NCI-H446 treated with DMSO at 0.1 percent for 48 hours (cell line): Measurements from ENCODE around the gene A2ML1.
"Not testable (repeated sequence)": the region's sequence is repeated elsewhere in the genome, so short reads cannot be mapped to it uniquely, and the experiment has no call there.

Source experiments
- DNase-seq: peaks from one replicate; lab custom pipeline; 2025; lab: John Stamatoyannopoulos, UW

A2ML1 gene

GRCh38 chr12:8855891-8856290 is 33.5 kb downstream of the A2ML1 start:
- DNase-seq: no peak

GRCh38 chr12:8859448-8859847 is 37.0 kb downstream of the A2ML1 start:
- DNase-seq: not testable (repeated sequence)

- no peak for DNase-seq
Observed at GRCh38 chr12:8860165-8860961, 37.9 kb downstream of the A2ML1 start.

GRCh38 chr12:8866429-8866828 is 44.0 kb downstream of the A2ML1 start:
- DNase-seq: no peak

GRCh38 chr12:8867009-8867408 is 44.6 kb downstream of the A2ML1 start:
- no peak for DNase-seq

GRCh38 chr12:8867786-8868185 is 45.4 kb downstream of the A2ML1 start:
- no peak for DNase-seq

- DNase-seq: peak; percentile 96
Observed at GRCh38 chr12:8870586-8870985, 48.2 kb downstream of the A2ML1 start.

GRCh38 chr12:8871068-8871467 is 48.6 kb downstream of the A2ML1 start:
- DNase-seq: no peak

GRCh38 chr12:8876887-8877286 is 54.5 kb downstream of the A2ML1 start:
- no peak for DNase-seq

- DNase-seq: no peak
Observed at GRCh38 chr12:8886502-8887284, 64.3 kb downstream of the A2ML1 start.

- no peak for DNase-seq
Observed at GRCh38 chr12:8887285-8887715, 64.9 kb downstream of the A2ML1 start.

GRCh38 chr12:8890313-8891085 is 68.1 kb downstream of the A2ML1 start:
- no peak for DNase-seq

GRCh38 chr12:8891976-8892375 is 69.6 kb downstream of the A2ML1 start:
- DNase-seq: no peak

- DNase-seq: no peak
Observed at GRCh38 chr12:8894378-8894777, 72.0 kb downstream of the A2ML1 start.

GRCh38 chr12:8894986-8895385 is 72.6 kb downstream of the A2ML1 start:
- no peak for DNase-seq

- no peak for DNase-seq
Observed at GRCh38 chr12:8897081-8897480, 74.7 kb downstream of the A2ML1 start.

GRCh38 chr12:8899830-8900229 is 77.4 kb downstream of the A2ML1 start:
- DNase-seq: no peak

GRCh38 chr12:8902703-8903102 is 80.3 kb downstream of the A2ML1 start:
- not testable (repeated sequence) for DNase-seq

GRCh38 chr12:8903646-8904045 is 81.2 kb downstream of the A2ML1 start:
- DNase-seq: no peak

- no peak for DNase-seq
Observed at GRCh38 chr12:8904665-8905064, 82.2 kb downstream of the A2ML1 start.

GRCh38 chr12:8905546-8905945 is 83.1 kb downstream of the A2ML1 start:
- DNase-seq: no peak
